Activated CD4-positive, alpha-beta T cell treated with anti-CD3 and anti-CD28 coated beads, Interleukin-2, amount 50 U/mL, for 16 hours (primary cell): ENCODE measurements around the gene EEPD1.

ENCODE experiments used
- DNase-seq: peaks from one replicate; pipeline ENCODE4 v3.0.0-alpha.2; 2020

Gene EEPD1

DNA sequence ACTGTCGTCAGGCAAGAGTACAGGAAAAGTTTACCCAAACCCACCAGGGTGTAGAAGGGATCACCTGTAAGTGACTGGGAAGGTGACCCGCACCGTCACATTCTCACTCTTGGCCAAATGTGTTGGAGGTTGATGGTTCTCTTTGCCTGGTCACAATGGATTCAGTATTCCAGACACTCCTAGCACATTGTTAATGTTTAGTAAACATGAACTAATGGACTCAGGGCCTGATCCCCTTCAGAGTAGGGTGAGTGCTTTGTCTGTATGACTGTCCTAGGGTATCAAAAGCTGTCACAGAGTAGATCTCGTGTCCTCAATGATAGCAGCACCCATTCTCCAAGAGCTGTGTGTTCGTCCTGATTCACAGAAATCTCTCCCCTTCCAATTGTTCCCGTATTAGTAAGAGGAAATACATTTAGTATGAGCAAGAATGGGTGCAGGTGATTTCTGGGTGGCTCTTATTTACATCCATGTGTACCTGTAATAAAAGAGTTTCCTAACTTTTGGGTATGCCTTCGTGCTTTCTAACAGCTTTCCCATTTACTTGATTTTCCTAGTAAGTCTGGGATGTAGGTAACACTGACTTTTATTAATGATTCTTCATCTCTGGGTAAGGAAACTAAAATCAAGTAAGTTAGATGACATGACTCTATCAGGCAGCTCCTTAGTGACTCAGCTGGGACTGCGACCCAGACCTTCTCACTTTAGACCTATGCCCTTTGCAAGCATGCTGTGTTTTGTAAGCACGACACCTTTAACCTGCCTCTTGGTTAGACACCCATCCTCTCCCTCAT, 4.7 kb downstream of the EEPD1 start:
- DNase-seq = no peak

DNA sequence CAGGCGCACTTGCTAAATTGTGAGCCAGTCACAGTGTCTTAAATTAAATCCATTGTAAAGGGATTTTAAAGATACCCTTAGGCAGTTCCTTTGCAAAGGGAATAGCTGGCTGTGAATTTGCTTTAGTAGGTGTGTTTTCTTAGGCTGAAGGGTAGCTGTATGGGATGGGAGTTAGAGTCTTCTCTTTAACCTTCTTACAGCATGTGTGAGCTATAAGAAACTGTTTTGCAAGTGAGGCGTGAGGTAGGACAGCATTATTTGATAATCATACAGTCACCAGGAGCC, 5.2 kb downstream of the EEPD1 start:
- no peak for DNase-seq

DNA sequence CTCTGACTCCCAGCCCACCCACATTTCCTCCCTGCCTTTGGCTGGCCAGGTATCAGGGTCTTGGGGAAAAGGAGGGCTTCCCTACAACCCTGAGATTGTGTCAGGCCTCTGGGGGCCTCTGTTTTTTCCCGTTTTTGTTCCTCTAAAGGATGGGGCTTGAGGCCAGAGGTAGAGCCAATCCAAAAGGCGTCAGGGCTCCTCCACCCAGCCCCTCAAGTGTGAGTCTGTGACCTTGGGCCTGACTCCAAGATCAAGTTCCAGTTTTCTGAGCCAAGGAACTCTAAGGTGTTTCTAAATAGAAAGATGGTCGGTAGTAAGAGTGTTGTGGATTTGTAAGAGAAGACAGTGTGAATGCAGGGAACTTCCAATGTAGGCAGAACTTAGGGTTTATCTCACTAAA, 6.6 kb downstream of the EEPD1 start:
- DNase-seq = no peak

DNA sequence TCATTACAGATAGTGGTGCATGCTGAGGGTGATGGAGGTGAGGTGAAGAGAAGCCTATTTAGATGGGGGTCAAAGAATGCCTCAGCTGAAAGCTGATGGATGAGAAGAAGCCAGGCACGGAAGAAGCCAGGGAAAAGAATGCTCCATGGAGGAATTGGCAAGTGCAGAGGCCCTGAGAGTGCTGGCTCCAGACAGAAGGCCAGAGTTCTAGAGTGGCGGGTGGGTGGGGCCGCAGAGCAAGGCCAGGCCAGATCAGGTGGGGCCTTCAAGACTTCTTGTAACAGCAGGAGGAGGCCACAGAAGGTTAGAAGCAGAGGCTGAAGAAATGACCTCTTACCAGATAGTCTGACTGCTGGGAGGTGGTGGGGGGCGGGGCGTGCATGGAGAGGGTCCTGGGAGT, 7.3 kb downstream of the EEPD1 start:
- DNase-seq = no peak

DNA sequence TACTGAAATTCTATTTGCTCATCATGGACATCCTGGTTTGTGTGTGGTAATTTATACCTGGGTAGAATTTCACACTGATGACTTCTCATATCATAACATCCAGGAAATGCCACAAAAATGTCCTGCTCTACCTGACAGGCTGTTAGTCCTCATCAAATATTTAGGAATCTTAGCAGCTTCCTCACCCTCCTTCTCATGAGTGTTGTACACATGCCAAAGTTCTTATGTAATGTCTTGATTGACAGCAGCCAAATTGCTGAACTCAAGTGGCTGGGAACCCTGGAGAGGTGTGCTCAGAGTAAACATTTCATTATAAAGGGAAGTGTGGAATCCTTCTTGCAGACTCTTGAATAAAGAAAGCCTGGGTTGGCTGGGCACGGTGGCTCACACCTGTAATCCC, 8.9 kb downstream of the EEPD1 start:
- no peak for DNase-seq

DNA sequence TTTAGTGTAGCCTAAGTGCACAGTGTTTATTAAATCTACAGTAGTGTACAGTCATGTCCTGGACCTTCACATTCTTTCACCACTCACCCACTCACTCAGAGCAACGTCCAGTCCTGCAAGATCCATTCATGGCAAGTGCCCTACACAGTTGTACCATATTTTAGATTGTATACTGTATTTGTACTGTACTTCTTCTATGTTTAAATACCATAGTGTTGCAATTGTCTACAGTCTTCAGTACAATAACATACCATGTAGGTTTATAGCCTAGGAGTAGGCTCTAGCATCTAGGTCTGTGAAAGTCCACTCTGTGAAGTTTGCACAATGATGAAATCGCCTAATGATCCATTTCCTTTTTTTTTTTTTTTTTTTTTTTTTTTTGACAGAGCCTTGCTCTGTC, 12.0 kb downstream of the EEPD1 start:
- DNase-seq = no peak

DNA sequence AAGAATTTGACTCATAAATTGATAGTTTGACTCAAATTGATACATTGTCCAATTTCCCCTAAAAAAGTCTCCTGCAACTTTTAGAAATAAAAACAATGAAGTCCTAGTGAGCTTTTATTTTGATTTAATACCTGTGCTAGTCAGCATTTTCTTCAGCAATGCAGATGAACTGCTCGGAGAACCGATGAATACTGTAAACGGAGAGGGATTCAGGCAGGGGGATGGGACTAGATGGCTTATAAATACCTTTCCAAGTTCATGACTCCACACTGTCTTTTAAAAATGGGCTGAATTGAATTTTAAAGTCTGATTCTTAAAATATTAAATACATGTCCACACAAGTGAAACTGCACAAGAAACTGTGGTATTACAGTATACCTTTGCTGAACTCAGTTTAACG, 12.7 kb downstream of the EEPD1 start:
- DNase-seq = no peak

DNA sequence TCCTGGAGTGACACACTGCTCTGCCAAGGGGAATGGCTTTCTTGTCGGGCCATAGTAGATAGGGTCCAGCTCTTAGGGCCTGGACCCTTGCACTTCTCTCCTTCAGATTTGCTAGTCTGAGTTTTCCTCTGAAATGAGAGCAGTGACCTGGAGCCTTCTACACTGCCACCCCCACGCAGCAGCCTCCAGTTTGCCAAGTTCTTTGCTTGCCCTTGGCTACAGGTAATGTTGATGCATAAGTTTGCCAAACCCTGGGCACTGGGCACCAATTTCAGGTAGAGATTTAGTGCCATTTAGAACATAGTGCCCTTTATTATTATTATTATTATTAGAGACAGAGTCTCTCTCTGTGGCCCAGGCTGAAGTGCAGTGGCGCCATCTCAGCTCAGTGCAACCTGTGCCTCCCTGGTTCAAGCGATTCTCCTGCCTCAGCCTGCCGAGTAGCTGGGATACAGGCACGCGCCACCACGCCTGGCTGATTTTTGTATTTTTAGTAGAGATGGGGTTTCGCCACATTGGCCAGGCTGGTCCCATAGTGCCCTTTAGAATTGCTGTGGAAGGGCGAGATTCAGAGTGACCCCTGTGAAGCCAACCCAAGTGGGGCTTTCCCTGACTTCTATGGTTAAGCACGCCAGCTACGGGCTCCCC, 14.5 kb downstream of the EEPD1 start:
- DNase-seq = no peak

DNA sequence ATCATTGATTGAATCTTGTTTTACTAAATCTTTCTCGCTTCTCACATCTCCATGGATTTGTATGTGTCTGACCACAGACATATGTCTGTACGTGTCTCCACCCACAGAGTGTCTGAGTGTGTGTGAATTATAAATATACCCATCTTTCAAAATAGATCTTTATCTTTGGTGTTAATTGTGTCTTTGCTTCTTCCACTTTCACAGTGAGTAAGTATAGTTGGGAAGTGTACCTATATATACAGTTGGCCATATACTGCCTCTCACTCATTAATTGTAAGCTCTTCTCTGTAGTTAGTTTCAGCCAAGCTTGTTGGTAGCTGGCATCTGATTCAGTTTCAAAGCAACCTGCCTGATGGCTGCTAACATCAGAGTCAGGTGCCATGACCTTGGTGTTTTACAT, 18.4 kb downstream of the EEPD1 start:
- DNase-seq = peak; percentile 34

DNA sequence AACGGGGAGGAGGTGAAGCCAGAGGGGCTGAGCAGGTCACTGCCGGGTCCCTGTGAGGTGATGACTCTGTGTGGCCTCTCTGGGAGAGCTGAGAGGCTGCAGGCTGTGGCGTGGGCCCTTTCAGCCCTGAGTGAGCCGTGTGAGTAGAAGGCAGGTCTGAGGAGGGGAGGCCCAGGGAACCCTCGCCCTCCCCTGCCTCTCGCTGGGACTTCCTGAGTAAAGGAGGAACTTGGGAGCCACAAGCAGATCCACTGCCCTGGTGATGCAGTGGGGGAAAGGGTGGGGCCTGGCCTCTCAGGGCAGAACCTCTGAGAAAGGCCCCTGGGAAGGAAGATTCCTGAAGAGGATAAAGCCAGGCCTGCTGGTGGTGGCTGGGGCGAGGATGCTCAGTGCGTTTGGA, 22.8 kb downstream of the EEPD1 start:
- DNase-seq = no peak

DNA sequence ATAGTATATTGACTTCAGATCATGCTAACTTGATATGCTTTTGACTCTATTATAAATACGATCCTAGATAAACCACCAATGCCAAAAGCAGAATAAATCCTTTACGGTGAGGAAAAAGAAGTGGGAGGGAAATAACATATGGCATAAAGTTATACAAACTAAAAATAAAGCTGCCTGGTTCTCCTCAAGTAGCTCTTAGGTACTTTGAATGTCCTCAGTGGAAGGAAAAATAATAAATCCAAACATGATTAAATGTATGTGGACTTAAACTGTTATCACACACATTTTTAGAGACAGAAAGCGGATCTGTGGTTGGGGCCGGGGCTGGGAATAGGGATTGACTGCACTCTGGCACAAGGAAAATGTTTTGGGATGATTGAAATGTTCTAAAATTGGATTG, 23.6 kb downstream of the EEPD1 start:
- DNase-seq = no peak

DNA sequence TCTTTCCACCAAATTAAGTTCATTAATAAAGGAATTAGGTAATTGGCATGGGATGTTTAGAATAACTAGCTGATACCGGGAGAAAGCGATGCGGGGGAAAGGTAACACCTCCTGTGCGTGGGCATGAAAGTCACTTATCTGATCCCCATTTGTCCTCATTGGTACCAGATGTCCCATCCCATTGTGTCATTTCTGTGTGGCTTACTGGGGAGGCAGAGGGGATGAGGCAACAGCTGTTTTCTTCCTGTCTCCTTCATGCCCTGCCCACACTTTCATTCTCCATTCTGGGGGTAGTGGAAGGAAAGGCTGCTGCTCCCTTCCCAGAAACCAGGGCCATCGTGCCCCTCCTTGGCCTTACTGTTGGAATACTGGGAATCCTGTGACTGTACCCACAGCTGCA, 27.1 kb downstream of the EEPD1 start:
- no peak for DNase-seq

DNA sequence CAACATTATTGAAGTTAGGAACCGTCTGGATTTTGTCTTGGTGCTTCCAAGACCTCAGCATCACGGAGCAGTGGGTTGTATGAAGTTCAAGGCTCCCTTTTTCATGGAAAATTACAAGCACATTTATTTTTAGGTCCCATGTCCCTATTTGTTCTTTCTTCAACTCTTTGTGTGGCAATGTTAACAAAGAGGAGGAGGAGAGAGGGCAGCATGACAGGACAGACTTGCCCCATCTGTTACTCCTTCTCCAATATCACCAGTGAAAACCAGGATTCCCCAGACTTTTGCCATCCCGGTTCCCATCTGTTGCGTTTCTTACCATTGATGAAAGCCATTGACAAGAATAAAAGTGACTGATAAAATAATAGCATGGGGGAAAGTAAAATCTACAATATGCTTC, 28.6 kb downstream of the EEPD1 start:
- no peak for DNase-seq

DNA sequence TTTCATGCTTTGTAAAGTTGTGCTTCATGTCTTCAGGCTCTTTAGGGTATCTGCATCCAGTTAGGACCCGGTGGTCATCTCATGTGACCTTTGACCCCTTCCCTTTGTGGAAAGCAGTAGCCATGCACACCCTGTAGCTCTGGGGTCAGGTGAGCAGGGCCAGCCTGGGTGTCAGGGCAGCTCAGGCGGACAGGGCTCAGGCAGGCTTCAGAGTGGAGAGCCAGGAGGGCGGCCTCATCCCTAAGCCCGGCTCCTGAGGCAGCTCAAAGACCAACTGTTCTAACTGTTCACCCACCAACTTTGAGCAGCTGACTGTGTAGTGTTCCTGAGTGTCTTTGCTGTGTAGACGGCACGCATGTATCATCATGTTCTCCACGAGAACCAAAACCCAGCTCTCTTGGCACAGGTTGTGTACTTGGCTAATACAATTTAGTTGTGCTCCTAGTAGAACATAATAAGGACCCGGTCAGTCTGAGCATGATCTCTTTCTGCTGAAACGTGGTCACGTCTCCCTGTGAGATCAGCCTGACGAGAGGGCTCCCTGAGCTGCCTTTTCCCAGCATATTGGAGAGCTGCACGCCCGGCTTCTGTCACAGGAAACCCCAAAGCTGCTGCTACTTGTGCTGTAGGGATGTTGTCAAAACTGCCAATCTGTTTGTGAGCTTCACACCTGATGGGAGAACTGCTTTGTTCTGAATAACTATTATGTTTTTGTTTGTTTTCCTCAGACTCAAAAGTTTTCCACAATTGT, 30.0 kb downstream of the EEPD1 start:
- no peak for DNase-seq

DNA sequence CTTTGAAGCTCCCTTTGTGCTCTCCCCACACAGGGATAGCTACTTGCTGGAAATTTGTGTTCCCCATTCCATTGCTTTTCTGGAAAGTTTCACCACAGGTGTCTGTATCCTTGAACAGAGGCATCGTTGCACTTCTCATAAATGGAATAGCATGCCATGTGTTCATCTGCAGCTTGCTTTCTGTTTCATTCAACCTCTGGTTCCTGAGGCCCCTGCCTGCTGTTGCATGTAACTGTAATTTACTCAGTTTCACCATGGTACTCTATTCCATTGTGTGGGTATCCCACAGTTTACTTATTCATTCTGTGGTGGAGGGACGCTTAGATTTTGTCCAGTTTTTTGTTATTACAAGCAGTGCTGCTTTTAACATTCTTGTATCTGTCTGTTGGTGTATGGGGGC, 32.0 kb downstream of the EEPD1 start:
- DNase-seq = no peak

DNA sequence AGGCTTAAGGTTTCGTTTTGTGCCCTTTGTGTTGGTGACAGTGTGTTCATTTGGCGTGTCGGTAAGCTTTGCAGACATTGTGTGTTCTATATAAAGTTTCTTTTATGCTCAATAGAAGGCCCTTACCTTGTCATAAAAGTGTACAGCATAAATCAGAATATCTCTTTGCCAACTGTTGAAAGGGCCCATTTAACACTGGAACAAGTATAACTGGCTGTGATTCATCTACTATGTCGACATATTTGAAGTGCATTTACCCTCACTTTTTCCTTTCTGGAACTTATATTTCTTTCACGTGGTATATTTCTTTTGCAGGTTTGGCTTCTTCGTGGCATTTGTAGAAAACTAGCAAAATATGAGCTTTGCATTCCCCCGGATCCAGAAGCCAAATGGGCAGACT, 32.7 kb downstream of the EEPD1 start:
- DNase-seq = no peak

DNA sequence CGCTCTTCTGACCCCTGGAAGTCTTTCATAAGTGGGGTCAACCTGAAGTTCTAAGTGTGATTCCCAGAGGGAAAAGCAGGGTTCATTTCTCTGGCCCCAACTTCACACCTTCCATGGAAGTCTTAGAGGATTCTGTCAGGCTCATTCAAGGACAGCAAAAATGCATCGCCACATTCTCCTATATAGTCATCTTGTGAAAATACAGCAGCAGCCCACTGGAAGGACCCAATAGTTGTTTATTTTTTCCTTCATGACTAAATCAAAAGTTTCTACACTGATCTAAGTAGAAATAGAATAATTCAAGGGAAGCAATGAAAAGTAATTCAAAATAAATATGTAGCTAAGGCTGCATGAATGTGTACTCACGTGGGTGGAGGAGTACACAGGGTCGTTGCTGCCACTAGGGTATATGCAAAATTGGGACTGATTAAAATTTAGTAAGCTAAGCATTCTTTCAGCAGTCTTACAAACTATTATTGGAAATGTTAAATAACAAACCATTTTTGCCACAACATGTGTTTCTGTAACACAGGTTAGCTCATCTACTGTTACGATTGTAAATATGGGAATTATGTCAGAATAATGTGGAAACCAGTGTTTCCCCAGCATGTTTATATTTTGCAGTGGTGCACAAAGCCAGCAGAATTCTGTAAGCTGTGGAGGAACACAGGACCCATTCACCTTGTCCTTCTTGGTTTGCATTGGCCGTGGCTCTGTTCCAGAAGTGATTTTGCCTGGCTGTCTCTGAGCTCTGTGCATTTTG, 33.5 kb downstream of the EEPD1 start:
- no peak for DNase-seq

DNA sequence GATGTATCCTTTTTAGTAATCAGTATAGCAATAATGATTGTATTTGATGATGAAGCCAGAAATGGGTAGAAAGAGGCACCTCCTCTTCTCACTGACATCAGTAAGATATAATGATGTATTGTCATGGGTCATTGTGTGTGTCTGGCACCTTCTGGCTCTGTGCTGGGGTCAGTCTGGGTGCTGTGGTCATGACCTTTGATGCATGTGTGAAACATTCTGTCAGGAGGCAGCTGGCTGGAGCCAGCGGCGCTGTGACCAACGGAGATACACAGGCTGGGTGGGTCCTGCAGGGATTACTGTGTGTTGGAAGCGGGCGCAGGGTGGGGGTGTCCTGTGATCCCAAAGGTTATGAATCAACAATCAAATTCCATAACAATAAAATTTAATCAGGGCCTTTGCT, 35.2 kb downstream of the EEPD1 start:
- no peak for DNase-seq

DNA sequence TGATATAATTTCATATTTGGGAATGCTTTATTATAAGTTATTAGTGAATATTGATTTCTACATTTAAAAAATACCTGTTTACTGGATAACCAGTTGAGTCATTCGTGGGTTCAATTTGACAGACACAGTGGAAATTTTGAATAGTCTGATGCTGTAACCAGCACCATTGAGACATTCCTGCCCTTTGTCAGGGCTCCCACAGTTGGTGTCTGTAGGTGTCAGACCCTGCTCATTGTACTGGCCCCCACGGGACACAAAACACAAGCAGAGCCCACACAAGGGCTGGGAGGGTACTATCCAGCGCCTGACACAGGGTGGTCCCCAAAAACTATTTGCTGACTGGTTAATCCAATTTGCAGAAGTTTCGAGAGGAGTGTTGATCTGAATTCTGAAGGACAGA, 35.9 kb downstream of the EEPD1 start:
- peak; percentile 16 for DNase-seq

DNA sequence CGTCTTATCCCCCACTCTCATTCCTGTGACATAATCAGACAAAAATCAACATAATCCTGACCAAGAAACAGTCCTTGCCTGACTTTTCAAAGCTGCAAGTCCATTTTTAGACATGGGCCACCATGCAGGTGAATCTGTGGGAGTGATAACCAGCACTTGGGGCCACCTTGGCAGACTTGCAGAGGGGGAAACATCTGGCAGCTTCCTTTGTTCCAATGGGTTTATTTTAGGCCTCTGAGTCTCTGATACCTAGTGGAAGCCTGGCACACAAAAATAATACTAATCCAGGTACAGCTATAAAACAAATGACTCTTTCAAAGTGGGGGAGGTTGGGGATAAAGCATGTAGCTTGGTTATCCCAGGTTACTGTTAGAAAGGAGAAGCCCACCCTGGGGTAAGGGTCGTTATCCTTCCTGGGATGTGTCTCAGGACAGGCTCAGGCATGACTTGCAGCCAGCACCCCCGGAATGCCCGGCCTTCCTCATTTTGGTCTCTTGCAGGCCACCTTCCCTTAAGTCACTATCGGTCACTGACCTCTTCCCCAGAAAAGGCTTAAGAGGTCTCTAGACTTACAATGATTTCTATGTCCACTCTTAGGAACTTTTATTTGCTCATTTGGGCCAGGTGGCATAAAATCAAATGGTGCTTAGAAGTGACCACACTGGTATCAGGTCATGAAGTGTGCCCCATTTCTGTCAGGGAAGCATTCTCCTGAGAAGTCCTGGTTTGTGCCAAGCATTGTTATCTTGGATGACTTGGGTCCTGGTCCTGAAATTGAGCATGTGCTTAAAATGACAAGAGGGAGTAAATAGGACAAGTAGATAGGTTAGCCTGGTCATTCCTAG, 37.6 kb downstream of the EEPD1 start:
- DNase-seq = no peak

DNA sequence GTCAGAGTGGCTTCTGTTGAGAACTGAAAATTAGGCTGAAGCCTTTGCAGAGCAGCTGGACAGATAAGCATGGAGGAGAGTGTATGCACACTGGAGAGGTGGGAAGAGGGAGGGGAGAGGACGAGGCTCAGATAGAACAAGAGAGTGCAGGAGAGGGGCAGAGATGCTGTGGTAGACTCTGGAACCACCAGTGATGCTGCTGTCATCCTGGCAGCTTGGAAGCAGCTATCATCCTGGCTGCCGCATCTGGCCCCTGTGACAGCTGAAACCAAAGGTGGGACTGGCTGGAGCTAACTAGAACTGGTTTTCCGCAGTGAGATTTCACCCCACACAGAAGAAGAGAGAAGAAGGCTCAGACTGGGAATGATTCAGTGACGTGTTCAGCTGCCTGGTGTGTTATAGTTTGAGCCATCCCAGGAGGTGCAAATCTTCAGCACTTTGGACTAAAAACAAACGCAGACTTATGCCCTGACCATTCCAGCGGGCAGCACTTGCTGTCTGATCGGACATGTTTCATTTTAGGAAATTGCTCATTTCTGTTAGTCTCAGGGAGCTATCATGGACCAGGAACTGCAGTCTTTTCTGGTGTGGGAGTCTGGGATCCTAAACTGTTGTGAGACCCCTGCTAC, 38.4 kb downstream of the EEPD1 start:
- DNase-seq = no peak
